ENCODE measurements around the gene C12orf75.
"Not testable (repeated sequence)": the region's sequence is repeated elsewhere in the genome, so short reads cannot be mapped to it uniquely, and the experiment has no call there.

The C12orf75 gene

DNA sequence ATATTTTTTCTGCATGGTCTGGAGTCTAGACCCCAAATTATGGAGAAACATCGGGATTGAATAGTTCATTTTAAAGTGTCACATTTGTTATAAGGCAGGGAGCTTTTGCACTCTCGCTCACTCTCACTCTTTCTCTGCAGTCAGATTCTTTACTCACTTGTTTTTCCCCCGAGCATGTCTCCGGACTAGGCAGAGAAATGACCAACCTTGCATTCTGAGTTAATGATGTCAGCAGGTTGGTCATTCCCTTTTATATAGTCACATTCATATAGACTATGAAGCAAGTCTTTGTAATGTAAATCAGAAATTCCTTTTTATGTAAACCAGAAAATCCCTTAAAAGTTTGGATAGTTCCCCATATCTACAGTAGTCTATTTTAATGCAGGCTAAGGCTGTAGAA is 4.1 kb downstream of the C12orf75 start:
- in situ Hi-C loops (cut with MboI; ENCODE audit: low sequenced_read_pairs): no loop called here

DNA sequence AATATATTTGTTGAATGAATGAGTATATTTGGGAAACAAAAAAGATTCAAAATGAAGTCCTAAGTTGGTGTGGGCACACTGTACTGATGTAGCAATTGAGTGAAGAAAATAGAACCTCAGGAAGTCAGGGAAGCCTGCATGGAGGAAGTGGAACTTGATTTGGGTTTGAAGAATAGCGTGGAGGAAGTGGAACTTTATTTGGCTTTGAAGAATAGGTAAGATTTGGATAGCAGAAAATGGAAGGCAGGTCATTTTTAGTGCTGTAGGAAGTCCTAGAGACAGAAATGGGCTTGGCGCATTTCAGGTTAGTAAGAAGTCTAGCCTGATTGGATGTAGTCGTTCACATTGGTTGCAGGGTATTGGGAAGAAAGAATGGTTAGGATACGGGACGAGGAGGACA is 5.4 kb downstream of the C12orf75 start:
- in situ Hi-C loops (cut with MboI; ENCODE audit: low sequenced_read_pairs): no loop called here

DNA sequence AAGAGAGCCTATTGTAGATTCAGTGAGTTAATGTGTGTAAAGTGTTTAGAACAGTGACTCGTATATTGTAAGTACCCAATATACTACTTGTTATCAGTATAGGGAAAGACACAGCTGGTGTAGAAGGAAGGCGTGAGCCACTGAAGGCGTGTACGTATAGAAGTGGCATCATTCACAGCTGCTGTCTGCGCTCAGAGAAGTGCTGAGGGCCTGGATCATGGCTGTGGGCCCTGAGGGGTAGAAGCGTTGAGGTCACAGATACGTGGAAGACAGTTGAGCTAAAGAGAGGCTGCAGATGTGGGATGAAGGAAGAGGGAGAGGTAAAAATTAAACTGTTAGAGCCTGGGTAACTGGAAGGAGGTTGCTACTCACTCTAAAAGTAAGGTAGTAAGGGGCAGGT is 5.9 kb downstream of the C12orf75 start:
- in situ Hi-C loops (cut with MboI; ENCODE audit: low sequenced_read_pairs): no loop called here

DNA sequence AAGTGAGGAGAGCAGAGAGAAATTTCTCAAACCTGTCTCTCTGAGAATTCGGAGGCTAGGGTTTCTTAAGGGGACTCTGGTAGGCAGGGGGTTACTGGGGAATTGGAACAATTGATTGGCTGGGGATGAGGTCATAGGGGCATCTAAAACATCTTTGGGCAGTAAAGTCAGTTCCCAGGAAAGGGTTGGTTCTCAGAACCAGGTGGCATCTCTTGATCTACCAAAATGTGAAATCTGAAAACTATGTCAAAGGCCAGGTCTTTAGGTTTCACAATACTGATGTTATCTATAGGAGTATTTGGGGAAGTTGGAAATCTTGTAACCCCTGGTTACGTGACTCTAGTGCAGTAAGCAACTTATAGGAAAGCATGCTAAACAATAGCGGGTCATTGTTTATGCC is 6.9 kb downstream of the C12orf75 start:
- in situ Hi-C loops (cut with MboI; ENCODE audit: low sequenced_read_pairs): no loop called here

DNA sequence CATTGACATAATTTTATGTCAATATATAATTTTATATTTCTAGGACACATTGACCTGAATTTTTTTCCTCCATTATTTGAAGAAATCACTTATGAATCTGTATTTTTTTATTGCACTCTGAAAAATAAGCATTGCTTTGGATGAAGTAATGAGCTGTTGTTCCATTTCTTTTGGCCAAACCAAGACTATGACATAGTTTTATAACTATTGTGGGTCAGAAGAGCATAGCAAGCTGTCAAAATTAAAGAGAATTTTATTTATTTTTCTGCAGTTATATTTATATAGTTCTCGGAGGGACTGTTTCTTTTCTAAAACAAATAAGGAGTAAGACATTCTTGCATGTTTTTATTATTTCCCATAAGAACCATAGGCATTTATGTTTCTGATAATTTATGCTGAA is 8.5 kb downstream of the C12orf75 start:
- in situ Hi-C loops (cut with MboI; ENCODE audit: low sequenced_read_pairs): no loop called here

DNA sequence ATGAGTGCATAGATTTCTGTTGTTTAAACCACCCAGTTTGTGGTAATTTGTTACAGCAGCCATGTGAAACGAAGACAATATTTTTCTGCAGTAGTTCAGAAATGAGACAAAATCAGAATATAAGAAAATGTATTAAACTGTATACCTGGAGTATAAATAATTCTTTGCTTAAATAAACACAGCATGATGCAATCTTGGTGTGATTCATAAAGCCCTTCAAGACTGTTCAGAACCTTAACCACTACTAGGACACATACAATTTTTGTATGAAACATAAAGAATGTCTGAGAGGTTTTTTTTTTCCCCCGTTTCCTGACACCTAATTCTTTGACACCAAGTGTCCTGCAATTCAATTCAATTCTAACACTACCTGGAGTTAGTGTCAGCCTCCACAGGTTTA is 10.5 kb downstream of the C12orf75 start:
- in situ Hi-C loops (cut with MboI; ENCODE audit: low sequenced_read_pairs): no loop called here

DNA sequence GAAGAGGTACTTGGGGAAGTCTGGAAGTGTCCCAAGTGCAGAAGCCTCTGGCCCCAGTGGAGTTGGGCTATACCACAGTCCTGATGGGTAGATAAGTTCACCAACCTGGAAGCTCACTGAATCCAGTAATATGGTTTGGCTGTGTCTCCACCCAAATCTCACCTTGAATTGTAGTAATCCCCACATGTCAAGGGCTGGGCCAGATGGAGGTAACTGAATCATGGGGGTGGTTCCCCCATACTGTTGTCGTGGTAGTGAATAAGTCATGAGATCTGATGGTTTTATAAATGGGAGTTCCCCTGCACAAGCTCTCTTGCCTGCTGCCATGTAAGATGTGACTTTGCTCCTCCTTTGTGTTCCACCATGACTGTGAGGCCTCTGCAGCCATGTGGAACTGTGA is 11.1 kb downstream of the C12orf75 start:
- in situ Hi-C loops (cut with MboI; ENCODE audit: low sequenced_read_pairs): not testable (repeated sequence)

DNA sequence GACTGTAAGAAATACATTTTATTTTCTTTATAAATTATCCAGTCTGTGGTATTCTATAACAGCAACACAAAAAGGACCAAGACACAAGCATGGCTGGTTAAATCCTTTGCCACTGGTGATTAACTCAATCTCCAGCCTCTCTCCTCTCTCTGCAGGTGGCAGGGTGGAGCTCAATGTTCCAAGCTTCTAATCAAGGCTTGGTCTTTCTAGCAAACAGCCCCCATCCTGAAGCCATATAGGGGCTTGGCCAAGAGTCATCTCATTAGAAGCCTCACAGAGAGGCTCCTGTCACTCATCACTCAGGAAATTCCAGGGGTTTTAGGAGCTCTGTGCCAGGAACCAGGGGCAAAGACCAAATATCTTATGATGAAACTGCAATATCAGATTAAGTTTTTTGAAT is 12.0 kb downstream of the C12orf75 start:
- in situ Hi-C loops (cut with MboI; ENCODE audit: low sequenced_read_pairs): no loop called here

DNA sequence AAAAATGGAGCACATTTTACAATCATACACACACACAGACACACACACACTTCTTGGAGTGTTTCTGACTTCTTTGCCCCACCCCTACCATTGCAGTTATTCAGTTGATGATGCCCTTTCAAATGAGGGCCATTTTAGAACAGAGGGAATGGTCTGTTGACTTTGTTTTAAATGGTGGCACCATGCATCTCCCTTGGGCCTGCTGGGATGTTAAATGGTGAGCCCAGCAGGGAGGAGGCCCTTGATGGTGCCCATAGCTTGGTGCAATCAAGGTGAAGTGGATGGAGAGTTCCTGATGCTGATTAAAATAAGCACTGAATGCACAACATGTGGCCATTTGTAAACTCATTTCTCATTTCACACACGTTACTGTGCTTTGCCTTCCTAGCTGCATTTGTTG is 13.3 kb downstream of the C12orf75 start:
- in situ Hi-C loops (cut with MboI; ENCODE audit: low sequenced_read_pairs): no loop called here

DNA sequence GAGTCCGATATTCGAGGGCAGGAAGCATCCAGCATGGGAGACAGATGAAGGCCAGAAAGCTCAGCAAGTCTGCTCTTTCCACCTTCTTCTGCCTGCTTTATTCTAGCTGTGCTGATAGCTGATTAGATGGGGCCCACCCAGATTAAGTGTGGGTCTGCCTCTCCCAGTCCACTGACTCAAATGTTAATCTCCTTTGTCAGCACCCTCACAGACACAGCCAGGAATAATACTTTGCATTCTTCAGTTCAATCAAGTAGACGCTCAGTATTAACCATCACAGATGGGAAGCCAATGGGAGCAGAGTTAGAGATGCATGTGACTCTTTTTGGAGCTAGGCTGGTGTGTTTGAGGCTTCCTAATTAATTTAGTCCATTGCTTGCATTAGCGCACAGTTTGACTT is 17.0 kb downstream of the C12orf75 start:
- in situ Hi-C loops (cut with MboI; ENCODE audit: low sequenced_read_pairs): no loop called here

DNA sequence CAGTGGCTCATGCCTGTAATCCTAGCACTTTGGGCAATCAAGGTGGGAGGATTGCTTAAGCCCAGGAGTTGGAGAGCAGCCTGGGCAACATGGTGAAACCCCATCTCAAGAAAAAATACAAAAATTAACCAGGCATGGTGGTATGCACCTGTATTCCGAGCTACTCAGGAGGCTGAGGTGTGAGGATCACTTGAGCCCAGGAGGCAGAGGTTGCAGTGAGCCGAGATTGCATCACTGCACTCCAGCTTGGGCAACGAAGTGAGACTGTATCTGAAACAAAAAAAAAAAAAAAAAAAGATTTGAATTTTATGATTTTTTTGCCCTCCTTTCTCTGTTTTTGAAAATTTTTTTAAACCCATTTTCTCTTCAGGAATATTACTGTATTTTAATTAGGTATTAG is 17.7 kb downstream of the C12orf75 start:
- in situ Hi-C loops (cut with MboI; ENCODE audit: low sequenced_read_pairs): no loop called here

DNA sequence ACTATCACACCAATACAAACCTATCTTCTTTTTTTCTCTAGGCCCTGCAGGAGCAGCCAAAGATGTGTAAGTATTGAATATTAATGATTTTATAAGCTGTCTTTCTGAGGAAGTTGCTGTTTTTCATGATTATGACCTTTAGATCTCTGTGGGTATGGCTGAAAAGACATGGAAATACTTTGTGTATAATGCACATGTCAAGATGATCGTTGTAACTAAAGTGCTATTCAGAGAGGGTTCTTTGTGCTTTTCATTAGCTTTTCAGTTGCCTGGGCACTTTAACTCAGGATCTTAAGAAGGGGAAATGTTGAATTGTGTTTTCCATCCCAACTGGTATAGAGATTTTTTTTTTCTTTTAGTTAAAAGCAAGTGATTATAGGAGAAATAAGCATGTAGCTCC is 18.1 kb downstream of the C12orf75 start:
- in situ Hi-C loops (cut with MboI; ENCODE audit: low sequenced_read_pairs): no loop called here

DNA sequence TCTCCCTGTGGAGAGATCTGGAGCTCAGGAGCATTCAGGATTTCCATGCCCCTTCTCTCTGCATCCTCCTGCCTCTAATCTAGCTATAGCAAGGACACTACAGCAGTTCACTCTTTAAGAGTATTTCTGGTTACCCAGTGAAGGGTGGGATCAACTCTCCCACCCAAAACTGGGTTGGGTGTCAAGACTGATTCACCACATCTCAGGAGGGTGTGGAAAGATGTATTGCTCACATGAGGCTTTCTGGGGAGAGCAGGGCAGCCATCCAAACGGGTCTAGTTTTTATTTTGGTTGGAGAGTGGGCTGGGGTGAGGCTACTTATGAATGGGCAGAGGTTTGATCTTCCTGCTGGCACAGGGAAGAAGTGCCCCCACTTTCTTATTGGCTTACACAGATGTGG is 18.6 kb downstream of the C12orf75 start:
- in situ Hi-C loops (cut with MboI; ENCODE audit: low sequenced_read_pairs): no loop called here

DNA sequence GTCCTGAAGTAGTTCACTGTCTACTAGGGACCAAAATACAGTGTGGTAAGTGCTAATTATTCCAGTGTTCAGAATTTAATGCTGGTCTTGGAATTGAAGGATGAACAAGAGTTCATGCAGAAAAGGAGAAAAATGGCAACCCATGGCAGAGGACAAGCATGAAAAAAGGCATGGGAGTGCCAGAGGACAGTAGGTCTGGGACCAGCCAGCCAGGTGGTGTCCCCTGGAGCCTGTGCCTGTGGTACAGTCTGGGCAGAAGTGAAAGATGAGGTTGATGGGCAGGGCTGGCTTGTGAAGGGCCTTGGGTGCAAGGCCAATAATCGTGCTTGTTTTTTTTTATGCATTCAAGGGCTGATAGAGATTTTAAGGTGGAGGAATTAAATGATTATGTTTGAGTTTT is 21.0 kb downstream of the C12orf75 start:
- in situ Hi-C loops (cut with MboI; ENCODE audit: low sequenced_read_pairs): no loop called here

DNA sequence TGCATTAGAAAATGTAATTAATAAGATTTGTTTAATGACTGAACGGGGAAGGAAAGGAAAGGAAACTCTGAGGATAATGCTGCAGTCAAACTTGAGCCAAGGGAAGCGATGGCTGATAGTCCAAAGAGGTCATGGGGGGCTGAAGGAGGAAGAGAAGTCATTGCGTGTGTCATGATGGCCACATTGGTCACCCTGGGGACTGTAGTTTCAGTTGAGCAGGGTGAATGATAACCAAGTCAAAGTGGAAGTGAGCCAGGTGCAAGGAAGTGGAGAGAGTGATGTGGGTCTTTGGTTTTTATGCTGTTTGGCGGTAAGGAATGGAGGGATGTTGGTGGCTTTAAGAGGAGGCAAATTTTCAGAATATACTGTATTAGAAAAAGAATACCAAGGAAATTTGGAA is 21.6 kb downstream of the C12orf75 start:
- in situ Hi-C loops (cut with MboI; ENCODE audit: low sequenced_read_pairs): no loop called here

DNA sequence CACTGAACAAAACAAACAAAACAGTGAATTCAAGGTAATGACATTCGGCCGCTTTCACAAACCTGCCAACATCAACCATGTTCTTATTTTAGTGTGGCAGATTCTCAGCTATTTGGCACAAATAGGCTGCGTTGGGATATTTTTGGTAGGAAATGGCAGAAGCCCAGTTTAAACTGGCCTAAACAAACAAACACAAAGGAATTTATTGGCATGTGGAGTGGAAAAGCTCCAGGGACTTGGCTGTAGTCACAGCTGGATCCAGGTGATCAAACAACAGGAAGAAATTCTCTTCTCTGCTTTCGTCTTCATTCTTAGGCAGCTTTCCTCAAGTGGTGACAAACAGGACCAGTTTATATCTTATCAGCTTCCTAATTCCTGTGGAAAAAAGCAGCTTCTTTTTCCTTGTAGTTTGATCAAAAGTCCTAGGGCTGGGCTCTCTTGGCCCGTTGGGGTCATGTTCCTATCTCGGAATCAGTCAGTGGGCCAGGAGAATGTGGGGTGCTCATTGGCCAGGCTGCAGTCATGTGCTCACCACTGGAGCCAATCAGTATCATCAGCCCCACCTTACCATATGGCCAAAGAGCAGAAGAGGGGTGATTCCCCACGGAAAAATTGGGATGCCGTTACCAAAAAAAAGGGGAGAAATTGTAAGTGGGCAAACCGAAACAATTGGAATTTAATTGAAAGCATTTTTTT is 22.6 kb downstream of the C12orf75 start:
- in situ Hi-C loops (cut with MboI; ENCODE audit: low sequenced_read_pairs): no loop called here

DNA sequence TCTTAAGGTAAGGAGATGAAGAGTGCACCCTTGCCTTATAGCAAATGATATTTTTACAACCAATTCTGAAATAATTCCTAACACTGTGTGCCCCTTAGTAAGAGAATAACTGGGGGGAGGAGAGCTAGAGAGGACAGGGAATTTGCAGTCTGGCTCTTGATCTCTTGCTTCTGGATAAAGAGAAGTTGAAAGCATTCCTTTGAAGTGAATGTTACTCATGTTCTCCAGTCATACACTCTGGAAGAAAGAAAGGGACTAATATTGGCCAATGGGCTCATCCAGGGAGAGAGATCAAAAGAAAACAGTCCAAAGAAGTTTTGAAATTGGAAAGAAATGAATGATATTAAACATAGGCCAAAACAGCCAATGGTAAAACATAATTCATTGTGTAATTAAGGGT is 25.3 kb downstream of the C12orf75 start:
- in situ Hi-C loops (cut with MboI; ENCODE audit: low sequenced_read_pairs): no loop called here

DNA sequence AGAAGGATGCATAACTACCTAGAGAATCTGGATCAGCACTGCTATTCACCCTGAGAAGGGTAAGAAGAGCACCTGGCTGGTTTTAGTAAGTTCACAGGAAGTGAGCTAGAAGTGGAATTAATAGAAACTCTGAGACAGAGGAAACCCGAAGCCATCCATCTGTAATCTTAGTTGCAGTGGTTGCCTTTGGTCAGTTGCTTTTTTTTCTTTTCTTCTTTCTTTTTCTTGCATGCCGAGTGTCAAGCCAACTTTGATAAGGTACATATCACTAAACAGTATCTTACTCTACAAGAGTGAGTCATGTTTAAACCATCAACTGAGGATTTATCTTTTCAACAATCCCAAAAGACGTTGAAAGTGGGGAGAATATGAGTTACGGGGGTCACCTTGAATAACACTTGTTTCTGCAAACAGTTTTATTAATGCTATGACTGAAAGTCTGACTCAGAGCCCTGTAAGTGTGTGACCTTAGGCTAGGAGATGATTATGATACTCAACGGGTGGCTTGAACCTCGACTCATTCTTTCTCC is 26.7 kb downstream of the C12orf75 start:
- in situ Hi-C loops (cut with MboI; ENCODE audit: low sequenced_read_pairs): no loop called here

DNA sequence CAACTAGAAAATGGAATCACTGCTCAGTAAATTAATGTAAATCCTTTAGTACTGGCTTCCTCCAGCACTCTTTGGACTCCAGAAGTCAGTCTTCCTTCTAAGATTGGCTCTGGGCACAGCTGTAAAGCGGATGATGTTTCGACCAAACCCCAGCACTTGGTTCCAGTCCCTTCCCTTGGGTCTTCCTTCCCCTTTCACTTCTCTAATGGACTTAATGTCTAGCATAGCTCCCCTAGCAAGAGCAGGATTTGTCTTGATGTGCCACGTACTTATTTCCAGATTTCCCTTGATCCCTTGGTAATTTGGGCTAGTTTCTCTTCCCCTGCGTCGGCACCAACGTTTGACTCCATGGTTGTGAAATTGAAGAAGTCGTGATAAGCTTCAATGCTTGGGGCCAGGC is 28.3 kb downstream of the C12orf75 start:
- in situ Hi-C loops (cut with MboI; ENCODE audit: low sequenced_read_pairs): no loop called here

DNA sequence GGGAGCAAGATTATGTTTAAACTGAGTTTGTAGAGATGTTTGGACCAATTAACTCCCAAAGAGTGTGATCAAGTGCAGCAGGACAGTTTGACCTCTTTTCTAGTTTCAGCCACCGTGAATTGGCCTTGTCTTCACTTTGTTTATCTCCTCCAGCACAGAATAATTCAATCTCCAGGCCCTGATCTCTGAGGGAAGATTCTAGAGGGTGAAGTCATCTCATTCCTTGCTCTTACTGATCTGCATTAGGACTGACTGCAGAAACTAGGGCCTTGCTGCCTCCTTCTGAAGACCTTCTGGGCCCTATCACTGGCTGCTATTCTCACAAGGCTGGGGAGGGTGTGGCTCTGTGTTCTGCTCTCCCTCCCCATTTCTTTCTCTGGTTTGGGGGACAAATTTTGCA is 29.4 kb downstream of the C12orf75 start:
- in situ Hi-C loops (cut with MboI; ENCODE audit: low sequenced_read_pairs): no loop called here

DNA sequence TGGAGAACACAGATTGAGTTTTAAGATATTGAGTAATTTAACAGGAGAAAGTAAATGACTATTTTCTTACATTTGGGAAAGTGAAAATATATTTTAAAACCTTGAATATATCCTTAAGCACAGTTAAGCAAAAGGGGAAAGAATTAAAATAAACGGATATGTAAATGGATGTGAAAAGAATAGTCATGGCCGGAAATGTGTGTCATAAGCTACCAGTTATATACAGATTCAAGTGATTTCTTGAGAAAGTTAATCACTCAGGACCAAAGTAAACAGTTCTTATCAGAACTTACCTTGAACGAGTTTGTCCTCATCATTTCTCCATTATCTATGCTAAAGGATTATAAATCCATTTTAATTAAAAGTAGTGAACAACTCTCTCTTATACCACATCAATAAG is 33.4 kb downstream of the C12orf75 start:
- in situ Hi-C loops (cut with MboI; ENCODE audit: low sequenced_read_pairs): no loop called here

DNA sequence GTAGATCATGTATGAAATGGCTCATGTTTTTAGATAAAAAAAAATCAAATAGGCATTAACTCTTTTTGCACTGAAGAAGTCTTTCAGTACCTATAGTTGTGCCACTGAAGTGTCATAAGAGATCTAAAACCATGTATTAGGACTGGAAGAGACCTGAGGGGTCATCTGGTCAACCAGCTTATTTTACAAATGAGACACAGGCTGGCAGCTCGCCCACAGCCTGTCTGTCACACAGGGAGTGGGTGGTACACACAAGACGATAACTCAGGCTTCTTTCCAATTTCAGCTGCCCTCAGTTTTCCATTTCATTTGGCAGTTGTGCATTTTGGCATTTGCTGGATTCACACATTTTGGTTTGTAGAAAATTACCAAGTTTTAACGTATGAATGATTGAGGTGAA is 34.7 kb downstream of the C12orf75 start:
- in situ Hi-C loops (cut with MboI; ENCODE audit: low sequenced_read_pairs): no loop called here

DNA sequence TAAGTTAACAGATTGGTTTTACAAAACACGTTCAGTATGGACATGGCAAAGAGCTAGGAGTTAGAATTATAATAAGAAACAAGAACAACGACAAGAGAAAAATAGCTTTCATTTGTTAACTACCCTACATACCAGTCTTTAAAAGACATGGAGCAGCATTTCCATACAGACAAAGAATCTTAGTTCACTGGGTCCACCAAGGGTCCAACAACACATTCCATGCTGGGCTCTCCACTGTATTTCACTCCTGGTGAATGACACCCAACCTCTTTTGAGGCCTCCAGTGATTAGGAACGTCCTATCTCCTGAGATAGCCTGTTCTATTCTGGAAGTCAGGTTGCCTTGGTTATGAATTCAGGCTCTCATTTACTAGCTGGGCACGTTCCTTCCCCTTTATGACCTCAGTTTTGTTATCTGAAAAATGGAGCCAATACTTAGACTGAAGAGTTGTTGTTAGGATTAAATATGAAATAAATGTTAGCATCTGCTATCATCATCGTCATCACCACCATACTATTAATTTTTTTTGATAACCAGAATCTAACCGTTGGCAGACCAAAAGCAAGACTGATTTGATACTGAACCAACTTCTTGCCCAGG is 37.7 kb downstream of the C12orf75 start:
- in situ Hi-C loops (cut with MboI; ENCODE audit: low sequenced_read_pairs): no loop called here

Measured in HL-60/S4 treated with phorbol 12-myristate 13-acetate at 8.2 ng/mL for 4 days and 3 days (cell line).